Endothelial cell of umbilical vein (primary cell): Measurements from ENCODE around the gene CFAP65.

Experiments used
- CTCF ChIP-seq, 2 donors: IDR thresholded peaks; 1 replicate in 1 of 2; 2 replicates in 1 of 2; pipeline ENCODE4 v1.5.1; 2011; ENCODE audit warnings: low read length in 2 of 2, mild to moderate bottlenecking in 2 of 2, moderate library complexity in 2 of 2, control low read depth in 1 of 2, inconsistent platforms in 1 of 2, low read depth in 1 of 2; ENCODE audit not compliant: insufficient read depth in 1 of 2; ENCODE audit errors: extremely low read depth in 1 of 2
- EZH2 ChIP-seq: IDR thresholded peaks from 2 replicates; pipeline ENCODE4 v1.6.1; 2012; ENCODE audit warnings: borderline replicate concordance, low read depth, mild to moderate bottlenecking, moderate library complexity, low read length, inconsistent platforms; ENCODE audit not compliant: severe bottlenecking
- FOS ChIP-seq: IDR thresholded peaks from 2 replicates; pipeline ENCODE4 v1.6.1; 2011; ENCODE audit warnings: mild to moderate bottlenecking, low read length, moderate library complexity, borderline replicate concordance; ENCODE audit not compliant: insufficient read depth
- GATA2 ChIP-seq: IDR thresholded peaks from 2 replicates; pipeline ENCODE4 v1.7.0; 2011; ENCODE audit warnings: low read depth, mild to moderate bottlenecking, moderate library complexity, mixed read lengths, low read length; ENCODE audit not compliant: insufficient read length, insufficient read depth
- JUN ChIP-seq: IDR thresholded peaks from 2 replicates; pipeline ENCODE4 v1.6.1; 2011; ENCODE audit warnings: borderline replicate concordance, low read depth; ENCODE audit not compliant: insufficient read length, insufficient read depth
- MYC ChIP-seq: IDR thresholded peaks from one replicate; pipeline ENCODE4 v1.6.1; 2011; ENCODE audit warnings: mild to moderate bottlenecking, low read depth, low read length
- POLR2A ChIP-seq: IDR thresholded peaks from 2 replicates; pipeline ENCODE4 v1.6.1; 2012; ENCODE audit warnings: low read depth, mild to moderate bottlenecking, control low read depth, low read length
- POLR2AphosphoS5 ChIP-seq: IDR thresholded peaks from 2 replicates; pipeline ENCODE4 v1.6.1; 2012; ENCODE audit warnings: low read depth, mild to moderate bottlenecking, control low read depth, low read length, moderate library complexity; ENCODE audit not compliant: insufficient read depth
- TF ChIP-seq, protein P1 (sequence below): IDR thresholded peaks from 2 replicates; pipeline ENCODE4 v1.6.1; 2011; ENCODE audit not compliant: insufficient read depth, insufficient read length

DNA sequence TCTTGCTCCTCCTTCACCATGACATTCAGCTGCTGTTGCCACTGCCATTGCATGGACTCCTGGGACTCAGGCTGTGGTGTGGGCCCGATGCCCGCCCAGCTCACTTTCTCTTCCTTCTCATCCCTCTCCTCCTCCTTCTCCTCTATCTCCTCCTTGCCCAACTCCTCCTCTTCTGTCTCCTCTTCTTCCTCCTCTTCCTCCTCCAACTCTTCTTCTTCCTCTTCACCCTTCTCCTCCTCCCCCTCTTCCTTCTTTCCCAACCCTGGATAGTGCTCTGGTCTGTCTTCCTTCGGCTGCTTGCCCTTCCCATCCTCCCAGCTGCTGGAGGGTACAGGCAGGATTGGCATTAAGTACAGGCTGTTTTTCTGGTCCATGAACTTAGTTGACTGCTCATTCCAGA, 37.3 kb downstream of the CFAP65 start:
- TF ChIP-seq POLR2A (no peak), CTCF (IDR thresholded peaks at IDR 0.05; ENCODE audit: extremely low read depth in 1 of 2, insufficient read depth in 1 of 2, low read depth in 1 of 2, low read length in 2 of 2) (no peak), EZH2 (no peak), POLR2AphosphoS5 (no peak), JUN (no peak), GATA2 (no peak), FOS (no peak), MYC (no peak)
- TF ChIP-seq, protein P1, sequence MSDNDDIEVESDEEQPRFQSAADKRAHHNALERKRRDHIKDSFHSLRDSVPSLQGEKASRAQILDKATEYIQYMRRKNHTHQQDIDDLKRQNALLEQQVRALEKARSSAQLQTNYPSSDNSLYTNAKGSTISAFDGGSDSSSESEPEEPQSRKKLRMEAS, result no peak
